HL-60 (cell line): Measurements from ENCODE around the gene IFT43.

Source experiments
- CTCF ChIP-seq: IDR thresholded peaks from one replicate; pipeline ENCODE4 v1.5.1; 2011; ENCODE audit warnings: low read length, control low read depth, inconsistent platforms; ENCODE audit not compliant: insufficient read depth
- POLR2AphosphoS5 ChIP-seq: IDR thresholded peaks from 2 replicates; pipeline ENCODE4 v1.6.1; 2012; ENCODE audit warnings: low read depth
- REST ChIP-seq: IDR thresholded peaks from 2 replicates; pipeline ENCODE4 v1.6.1; 2012; ENCODE audit warnings: low read depth; ENCODE audit not compliant: insufficient replicate concordance
- SPI1 ChIP-seq: IDR thresholded peaks from 2 replicates; pipeline ENCODE4 v1.6.1; 2012; ENCODE audit warnings: low read depth, mild to moderate bottlenecking, borderline replicate concordance

GRCh38 chr14:75952489-75952888 lies 33.1 kb upstream of the IFT43 start:
- TF ChIP-seq CTCF, result no peak
- no peak for TF ChIP-seq POLR2AphosphoS5
- TF ChIP-seq SPI1, result no peak
- no peak for TF ChIP-seq REST
